ENCODE results near the gene EXOC6.

The EXOC6 gene

DNA sequence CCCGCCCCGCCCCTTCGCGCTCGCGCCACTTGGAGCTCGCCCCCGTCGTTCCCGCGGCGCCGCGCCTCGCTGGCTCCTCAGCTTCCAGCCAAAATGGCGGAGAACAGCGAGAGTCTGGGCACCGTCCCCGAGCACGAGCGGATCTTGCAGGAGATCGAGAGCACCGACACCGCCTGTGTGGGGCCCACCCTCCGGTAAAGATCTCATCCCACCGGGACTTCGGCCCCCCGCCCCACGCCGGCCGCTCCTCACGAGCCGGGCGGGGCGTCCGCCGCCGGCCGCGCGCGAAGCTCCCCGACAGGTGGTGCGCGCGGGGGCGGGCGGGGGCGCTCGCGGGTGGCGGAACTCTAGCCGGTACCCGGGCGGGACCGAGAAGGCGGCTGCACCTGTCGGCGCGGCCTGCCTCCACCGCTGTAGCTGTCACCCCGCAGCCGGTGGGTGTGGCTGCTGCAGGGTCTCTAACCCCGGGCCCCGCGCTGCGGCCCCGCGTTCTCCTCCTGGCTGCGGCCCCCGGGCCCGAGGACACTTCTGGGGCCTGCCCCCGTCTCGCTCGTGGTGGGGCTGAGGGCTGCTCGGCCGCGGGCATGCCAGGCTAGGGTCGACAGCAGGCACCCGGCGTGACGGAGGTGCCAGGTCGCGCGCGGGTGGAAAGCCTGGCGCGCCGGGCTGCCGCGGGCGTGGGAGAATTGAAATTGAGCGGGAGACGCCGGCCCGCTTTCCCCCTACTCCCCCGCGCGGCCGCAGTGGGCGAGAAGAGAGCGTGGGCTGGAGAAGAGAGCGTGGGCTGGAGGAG lies at the start of gene EXOC6:
Gene EXOC6, plus strand, starts transcription at position 80 of the 793 bp plus-strand sequence. Its CDS starts 14 bp downstream, at position 94.
- DNase-seq (ENCODE audit: low read depth) = peak; percentile 78

GRCh38 chr10:92799568-92799967 lies 48.8 kb upstream of the EXOC6 start:
- DNase-seq (ENCODE audit: low read depth) = no peak

GRCh38 chr10:92800134-92800733 lies 48.1 kb upstream of the EXOC6 start:
- DNase-seq (ENCODE audit: low read depth) = no peak

DNA sequence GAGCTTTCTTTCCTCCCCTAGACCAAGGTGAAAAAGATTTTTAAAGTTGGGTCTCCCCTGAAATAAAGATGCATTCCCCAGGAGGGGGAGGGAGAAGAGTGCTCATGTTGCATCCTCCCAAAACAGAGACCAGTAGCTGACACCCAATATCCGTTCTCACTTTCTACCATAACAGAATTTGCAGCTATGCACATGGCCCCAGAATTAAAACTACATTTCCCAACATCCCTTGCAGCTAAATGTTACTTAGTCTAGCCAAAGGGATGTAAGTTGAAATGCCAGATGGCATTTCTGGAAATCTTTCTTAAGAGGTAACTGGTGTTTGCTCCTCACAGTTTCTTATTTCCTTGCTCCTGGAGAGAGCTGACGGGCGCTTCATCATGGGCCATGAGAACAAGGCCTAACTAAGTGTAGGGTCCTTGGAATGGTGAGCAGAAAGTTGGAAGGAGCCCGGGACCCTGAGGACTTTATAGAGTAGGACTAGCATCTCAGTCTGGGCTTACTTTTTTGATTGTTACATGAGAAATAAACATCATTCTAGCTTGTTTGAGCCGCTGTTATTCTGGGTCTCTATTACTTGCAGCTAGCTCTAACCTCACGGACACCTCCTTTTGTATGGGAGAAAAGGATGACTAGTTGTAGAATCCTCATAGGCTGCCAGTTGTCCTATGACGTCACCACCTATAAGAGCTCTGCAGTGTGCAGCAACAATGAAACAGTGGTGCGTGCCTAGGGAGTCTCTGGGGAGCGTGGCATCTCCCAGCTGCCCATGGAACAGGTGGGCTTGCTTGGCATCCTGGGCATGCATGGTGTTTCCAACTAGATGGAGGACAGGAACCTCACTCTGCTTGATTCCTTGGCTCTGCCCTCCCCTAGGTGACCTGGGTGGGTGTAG lies 46.1 kb upstream of the EXOC6 start:
- DNase-seq (ENCODE audit: low read depth) = no peak

DNA sequence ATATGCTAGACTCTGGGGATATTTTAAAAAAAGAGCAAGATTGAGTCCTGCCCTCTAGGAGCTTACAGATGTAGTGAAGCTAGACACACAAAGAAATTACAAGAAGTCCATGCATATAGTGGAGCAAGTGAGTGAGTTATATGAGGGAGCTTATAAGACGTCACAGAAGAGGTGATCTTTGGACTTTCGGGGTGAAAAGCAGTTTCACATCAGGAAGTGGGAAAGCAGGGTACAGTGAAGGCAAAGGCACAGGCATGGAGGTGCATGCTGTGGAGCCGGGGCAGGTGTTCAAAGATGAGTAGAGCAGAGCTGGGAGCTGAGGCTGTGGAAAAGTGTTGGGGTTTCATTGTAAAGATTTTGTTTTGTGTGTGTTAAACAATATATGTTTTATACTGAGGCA lies 38.5 kb upstream of the EXOC6 start:
- DNase-seq (ENCODE audit: low read depth) = no peak

DNA sequence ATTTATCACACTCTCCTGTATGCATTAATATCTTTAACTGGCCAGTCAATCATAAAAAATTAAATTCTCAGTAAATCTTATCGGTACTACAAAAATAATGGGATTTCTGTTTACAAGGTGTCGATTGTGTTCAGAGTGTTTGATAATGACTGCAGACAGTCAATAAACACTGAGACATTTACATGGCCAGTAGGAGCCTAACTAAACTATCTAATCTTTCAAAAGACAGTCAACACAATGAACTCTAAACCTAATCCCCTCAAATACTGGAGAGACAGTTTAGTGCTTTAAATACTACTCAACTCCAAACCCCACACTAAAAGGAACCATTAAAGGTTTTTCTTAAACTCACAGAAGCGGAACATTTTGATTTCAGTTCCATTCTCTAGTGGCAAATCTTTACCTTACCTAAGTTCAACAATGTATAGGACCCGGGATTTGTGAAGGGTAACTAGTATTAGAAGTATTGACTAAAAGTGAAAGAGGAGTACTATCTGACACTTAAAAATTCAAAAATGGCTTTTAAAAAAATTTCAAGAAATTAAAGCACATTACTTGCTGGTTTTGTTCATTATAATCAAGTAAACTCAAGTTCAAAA lies 37.3 kb upstream of the EXOC6 start:
- DNase-seq (ENCODE audit: low read depth) = no peak

- DNase-seq (ENCODE audit: low read depth) = no peak
Measured at GRCh38 chr10:92811986-92812385, 36.3 kb upstream of the EXOC6 start.

DNA sequence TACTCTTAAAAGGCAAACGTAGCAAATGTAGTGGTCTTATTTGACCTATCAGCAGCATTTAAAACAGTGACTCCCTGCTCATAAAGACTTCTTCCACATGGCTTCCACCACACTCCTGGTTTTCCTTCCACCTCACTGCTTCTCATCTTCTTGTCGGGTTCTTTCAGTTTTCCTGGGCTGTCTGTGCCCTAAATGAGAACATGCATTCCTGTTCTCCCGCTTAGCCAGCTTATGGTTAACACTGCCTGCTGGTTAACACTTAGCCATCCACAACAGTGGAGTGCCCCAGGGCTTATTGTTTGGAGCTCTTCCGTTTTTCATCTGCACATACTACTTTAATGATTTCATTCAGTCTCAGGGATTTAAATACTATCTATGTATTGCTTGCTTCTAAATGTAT lies 34.3 kb upstream of the EXOC6 start:
- DNase-seq (ENCODE audit: low read depth) = no peak

DNA sequence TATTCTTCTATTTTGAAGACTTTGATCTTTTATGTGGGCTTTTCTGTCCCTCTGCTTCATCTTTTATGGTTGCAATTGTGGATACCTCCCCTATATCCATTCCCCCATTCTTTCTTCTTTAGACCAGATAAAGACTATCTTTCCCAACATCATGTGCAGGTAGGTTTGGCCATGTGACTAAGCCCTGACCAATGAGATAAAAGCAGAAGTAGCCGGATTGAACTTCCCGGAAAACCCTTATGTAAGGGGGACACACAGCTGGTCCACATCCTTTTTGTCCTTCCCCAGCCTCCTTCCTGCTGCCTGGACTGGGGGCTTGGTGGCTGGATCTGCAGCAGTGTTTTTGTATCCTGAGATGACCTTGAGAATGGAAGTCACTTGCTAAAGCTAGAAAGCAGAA lies 33.5 kb upstream of the EXOC6 start:
- no peak for DNase-seq (ENCODE audit: low read depth)

GRCh38 chr10:92816091-92816531 lies 32.2 kb upstream of the EXOC6 start:
- DNase-seq (ENCODE audit: low read depth) = no peak

DNA sequence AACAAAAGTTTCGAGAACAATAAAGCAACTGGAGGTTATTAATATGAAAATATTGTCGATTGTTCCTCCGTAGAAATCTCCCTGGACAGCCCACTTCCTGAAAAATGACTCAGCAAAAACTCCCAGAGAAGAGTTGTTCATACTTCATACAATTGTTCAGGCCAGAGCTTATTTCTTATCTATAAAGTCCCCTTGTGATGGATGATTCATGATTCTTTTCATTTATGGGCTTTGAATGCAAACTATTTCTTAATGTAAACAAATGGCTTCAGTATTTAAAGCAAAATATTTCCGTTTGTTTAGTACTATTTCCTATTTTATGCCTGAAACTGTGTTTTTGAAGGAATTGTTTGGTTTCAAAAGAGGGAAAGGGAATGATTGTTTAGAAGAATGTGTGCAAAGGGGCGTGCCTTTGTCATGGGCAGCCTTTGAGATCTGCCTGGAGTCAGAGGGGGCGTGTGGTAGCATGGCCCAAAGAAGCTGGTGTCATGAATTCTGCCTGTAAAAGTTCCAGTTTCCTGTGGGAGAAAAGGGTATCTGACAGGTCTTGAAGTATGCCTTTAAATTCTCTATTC lies 26.2 kb upstream of the EXOC6 start:
- DNase-seq (ENCODE audit: low read depth) = no peak

GRCh38 chr10:92822964-92823363 lies 25.4 kb upstream of the EXOC6 start:
- no peak for DNase-seq (ENCODE audit: low read depth)

- no peak for DNase-seq (ENCODE audit: low read depth)
Measured at GRCh38 chr10:92826061-92826460, 22.3 kb upstream of the EXOC6 start.

- DNase-seq (ENCODE audit: low read depth) = no peak
Measured at GRCh38 chr10:92826504-92826903, 21.8 kb upstream of the EXOC6 start.

GRCh38 chr10:92829042-92829785 lies 19.1 kb upstream of the EXOC6 start:
- DNase-seq (ENCODE audit: low read depth) = no peak

DNA sequence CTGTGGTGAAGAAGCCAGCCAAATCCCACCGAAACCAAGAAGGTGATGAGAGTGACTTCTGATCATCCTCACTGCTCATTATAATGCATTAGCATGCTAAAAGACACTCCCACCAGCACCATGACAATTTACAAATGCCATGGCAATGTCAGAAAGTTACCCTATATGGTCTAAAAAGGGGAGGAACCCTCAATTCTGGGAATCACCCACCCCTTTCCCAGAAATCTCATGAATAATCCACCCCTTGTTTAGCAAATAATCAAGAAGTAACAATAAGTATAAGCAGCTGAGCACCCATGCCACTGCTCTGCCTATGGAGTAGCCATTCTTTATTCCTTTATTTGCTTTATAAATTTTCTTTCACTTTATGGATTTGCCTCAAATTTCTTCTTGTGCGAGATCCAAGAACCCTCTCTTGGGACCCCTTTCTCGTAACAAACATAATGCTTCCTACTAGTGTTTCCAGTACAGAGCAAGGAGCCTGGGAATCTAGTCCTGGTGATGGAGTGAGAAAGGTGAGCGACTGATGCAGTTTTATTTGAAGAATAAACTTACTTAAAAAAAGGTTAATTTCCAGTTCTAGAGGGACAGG lies 18.4 kb upstream of the EXOC6 start:
- DNase-seq (ENCODE audit: low read depth) = no peak

- DNase-seq (ENCODE audit: low read depth) = no peak
Measured at GRCh38 chr10:92830478-92831389, 17.6 kb upstream of the EXOC6 start.

- no peak for DNase-seq (ENCODE audit: low read depth)
Measured at GRCh38 chr10:92832121-92832520, 16.2 kb upstream of the EXOC6 start.

DNA sequence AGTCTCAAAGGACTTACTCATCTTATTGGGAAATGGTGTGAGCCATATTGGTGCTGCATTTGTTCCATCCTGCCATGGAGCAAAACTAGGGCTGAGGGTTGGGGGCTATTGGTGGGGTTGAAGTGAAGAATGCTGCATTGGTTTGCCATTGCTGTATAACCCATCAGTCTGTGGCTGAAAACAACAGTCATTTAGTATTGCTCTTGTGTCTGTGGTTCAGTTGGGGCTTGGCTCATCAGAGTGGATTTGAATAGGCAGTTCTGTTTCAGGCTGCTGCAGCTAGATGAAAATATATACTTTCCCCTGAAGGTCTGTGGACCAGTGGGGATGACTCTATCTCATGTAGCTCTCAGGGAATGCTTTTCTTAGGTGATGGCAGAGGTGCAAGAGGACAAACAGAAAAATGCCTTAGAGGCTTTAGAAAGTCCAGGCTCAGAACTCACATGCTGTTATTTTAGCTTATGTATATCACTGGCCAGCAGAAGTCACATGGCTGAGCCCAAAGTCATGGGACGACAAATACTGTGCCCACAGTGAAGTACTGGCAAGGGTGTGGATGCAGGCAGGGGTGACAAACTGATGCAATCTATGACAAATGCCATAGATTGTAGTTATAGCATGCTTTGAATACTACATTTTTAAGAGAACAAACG lies 15.2 kb upstream of the EXOC6 start:
- no peak for DNase-seq (ENCODE audit: low read depth)
